Large intestine (tissue), 3 donors: ENCODE measurements around the gene TMEM176A. TPM values are rescaled to one million over a fixed set of nuclear protein-coding genes. Genes with fewer than 3 reads are reported as not detected.

ENCODE experiments used
- DNase-seq, 2 donors: peaks; one replicate each; pipeline versions ENCODE4 v3.0.0 to v3.0.0-alpha.2; 2013
- H3K27ac ChIP-seq: one replicate; pipeline ENCODE4 v1.5.1; 2013; ENCODE audit warnings: low read length
- H3K27me3 ChIP-seq: 2 replicates; pipeline ENCODE4 v1.6.1; 2013; ENCODE audit warnings: low read length; ENCODE audit not compliant: control insufficient read depth, insufficient read depth
- H3K36me3 ChIP-seq: 2 replicates; pipeline ENCODE4 v1.6.1; 2013; ENCODE audit warnings: low read length; ENCODE audit not compliant: control insufficient read depth, insufficient read depth
- H3K4me1 ChIP-seq: one replicate; pipeline ENCODE4 v1.6.1; 2013; ENCODE audit warnings: low read length; ENCODE audit not compliant: control insufficient read depth, insufficient read depth
- H3K4me3 ChIP-seq: one replicate; pipeline ENCODE4 v1.5.1; 2013; ENCODE audit warnings: low read length
- H3K9me3 ChIP-seq: one replicate; pipeline ENCODE4 v1.6.1; 2013; ENCODE audit warnings: mild to moderate bottlenecking, low read depth, low read length, moderate library complexity; ENCODE audit not compliant: control insufficient read depth
- WGBS: methylation state at CpG from one replicate; pipeline ENCODE4 v1.1.5; 2013; ENCODE audit warnings: low lambda C conversion rate; ENCODE audit not compliant: insufficient coverage; 5-methylcytosine and 5-hydroxymethylcytosine counted together
- polyA plus RNA-seq: library from polyadenylated mRNA; unstranded; fragments of 120-200 nt; gene quantifications from one replicate; pipeline ENCODE4 v1.2.1, GENCODE V29; 2013

TMEM176A gene
- polyA plus RNA-seq, 1 donor: 300 TPM

DNA sequence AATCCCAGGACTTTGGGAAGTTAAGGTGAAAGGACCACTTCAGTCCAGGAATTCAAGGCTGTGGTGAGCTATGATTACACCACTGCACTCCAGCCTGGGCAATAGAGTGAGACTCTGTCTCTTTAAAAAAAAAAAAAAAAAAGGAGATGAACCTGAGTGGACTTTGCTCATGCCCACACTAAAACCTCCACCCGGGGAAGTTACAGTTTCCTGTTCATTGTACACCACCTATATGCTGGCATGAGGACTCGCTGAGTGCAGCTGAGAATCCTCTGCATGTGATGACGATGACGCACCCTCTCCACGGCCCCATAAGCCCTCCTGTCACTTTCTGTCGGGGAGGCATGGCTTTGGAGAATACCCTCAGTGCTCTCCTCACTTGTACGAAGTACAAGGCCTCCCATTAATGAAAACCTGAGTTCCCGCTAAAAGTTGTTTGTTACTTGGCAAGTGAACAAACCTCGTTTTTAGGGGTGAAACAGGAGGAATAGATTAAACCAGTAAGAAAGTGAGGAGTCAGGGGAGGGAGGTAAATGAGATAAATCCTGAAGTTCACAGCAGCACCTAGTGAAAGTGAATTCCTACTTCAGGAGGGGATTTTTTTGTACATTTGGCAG lies 16.3 kb upstream of the TMEM176A start:
- DNase-seq: peak; percentile 90 to 95
- peaks cover 30% of the 10 kb centered on the region for H3K4me1 ChIP-seq

DNA sequence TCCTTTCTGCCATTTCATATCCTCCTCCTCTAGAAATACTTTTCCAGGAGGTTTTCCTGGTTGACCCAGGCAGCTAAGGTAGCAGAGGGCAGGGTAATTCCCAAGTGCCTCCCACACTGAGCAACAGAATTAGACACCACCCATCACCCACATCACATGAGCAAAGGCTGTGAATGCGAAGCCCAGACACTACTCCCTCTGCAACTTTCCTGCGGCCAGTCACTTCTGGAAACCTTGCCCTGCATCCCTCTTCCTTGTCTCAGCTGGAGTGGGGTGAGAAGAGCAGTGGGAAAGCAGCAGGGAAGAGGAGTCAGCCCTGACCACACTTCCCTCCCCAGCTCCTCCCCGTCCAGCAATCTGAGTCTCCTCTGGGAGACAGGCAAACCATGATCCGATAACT lies 15.6 kb upstream of the TMEM176A start:
- no peak overlapping the region for H3K4me3 ChIP-seq
- peaks cover 30% of the 10 kb centered on the region for H3K4me1 ChIP-seq
- H3K27ac ChIP-seq: peak overlapping the region; percentile 83
- H3K27me3 ChIP-seq: no peaks in the 10 kb centered on the region
- WGBS: no CpG with 5 or more reads among the region's 4 CpGs
- DNase-seq: peak; percentile 57 to 81
- peaks cover 11% of the 10 kb centered on the region for H3K36me3 ChIP-seq
- H3K9me3 ChIP-seq: no peaks in the 10 kb centered on the region

More for the DNA sequence above, 16.3 kb upstream of the TMEM176A start:
- no peaks in the 10 kb centered on the region for H3K27me3 ChIP-seq
- 8% methylated on average over 2 of the region's 9 CpGs for WGBS
- peak overlapping the region; percentile 83 for H3K27ac ChIP-seq
- no peak overlapping the region for H3K4me3 ChIP-seq
- no peaks in the 10 kb centered on the region for H3K9me3 ChIP-seq
- peaks cover 5% of the 10 kb centered on the region for H3K36me3 ChIP-seq

DNA sequence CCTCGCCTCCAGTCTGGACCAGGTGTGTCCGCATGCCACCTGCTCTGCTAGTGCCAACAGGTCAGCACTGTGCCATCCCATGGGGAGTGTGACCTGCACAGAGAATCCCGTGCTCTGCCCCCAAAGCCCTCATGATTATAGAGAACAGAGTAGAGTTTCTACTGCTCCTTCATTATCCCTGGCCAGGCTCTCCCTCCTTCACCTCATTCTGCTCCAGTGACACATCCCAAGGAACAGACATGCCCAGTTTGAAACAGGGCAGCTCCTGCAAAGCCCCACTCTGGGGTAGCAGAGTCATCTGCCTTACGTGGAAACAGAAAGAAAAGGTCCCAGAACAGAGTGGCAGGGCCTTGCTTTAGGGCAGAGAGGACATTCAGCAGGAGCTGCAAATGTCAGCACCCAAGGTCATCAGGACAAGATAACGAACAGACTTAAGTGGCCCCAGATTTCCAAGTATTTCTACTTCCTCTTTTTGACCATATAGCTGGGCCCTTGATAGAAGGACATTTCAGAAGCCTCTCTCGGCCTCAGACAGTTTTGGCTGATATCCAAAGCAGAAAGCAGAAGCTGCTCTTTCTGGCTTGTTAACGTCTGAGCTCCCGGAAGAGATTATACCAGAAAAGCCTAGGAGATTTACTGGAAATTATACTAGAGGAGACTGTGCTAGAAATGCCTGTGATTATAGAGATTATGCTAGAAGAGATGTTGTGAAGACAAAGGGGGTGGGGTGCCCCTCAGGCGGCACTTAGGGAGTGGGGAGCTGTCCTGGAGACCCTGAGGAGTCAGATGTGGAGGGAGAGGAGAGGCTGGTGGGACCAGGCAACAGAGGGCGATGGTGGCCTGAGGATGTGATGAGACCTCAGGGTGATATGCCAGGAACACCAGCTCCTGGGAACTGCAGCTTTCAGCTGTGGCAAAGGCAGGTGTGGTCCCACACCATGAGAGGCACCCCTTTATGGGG lies 13.0 kb upstream of the TMEM176A start:
- Histone ChIP-seq H3K4me1 (peaks cover 30% of the 10 kb centered on the region), H3K27ac (peak overlapping the region; percentile 42), H3K9me3 (no peaks in the 10 kb centered on the region), H3K4me3 (no peak overlapping the region), H3K36me3 (peaks cover 34% of the 10 kb centered on the region), H3K27me3 (no peaks in the 10 kb centered on the region)
- whole genome bisulfite sequencing: no CpG with 5 or more reads among the region's 10 CpGs
- DNase-seq: peak in 1 of 2 donors; percentile 53

DNA sequence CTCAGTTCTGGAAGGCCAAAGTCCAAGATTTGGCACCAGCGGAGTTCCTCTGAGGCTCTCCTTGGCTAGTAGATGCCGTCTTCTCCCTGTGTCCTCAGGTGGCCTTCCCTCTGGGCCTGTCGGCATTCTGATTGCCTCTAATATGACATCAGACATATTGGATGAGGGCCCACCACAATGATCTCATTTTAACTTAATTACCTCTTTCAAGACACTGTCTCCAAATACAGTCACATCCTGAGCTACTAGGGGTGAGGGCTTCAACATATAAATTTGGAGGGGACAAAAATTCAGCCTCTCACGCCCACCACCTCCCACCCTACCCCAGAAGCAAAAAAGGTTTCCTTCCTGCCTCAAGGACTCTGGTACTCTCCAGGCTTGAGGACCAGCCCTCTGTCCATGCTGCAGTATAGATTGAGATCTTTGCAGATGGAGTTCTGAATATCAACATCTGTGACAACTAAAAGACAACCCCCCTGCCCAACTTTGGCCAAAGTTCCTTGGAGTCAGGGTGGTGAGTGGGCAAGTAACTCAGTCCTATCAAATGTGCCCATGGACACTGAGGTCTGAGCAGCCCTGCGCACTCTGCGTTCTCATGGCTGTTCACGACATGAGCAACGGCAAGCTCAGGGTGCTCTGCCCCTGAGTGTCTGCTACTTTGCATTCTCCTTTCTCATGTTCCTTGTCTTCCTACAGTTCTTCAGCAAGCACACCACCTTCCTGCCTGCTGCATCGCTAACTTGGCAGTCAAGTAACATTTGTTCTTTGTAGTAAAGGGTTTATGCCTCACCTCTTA lies 11.9 kb upstream of the TMEM176A start:
- Histone ChIP-seq H3K4me3 (no peak overlapping the region), H3K36me3 (peaks cover 45% of the 10 kb centered on the region), H3K27me3 (no peaks in the 10 kb centered on the region), H3K27ac (peak overlapping the region; percentile 42), H3K4me1 (peaks cover 29% of the 10 kb centered on the region), H3K9me3 (no peaks in the 10 kb centered on the region)
- WGBS: no CpG with 5 or more reads among the region's 9 CpGs
- peak in 1 of 2 donors; percentile 37 for DNase-seq

DNA sequence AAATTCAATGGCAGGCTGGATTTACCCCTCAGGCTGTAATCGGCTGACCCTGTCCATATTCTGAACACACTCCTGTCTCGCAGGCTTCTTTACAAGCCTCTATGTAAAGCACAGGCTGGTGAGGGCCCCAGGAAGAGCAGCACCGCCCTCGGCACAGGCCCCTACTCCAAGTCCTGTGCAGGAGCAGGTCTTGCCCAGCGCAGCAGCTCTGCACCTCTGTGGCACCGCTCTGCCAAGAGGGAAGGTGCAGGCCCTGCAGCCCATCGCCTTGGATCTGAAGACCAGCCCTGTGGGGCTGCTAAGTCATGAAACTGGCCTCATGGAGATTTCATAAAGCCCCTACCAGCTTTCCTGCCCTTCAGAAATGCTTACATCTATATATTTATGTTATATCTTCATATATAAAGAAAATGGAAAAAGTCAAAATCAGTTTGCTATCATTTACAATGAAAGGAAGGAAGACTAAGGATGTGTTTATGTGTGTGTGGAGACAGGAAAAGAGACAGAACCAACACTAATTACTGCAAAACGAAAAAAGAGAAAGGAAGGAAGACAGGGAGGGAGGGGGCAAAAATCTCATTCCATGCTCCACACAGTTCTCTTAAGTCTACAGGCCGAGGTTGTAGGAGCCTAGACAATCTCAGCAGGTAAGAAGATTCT lies 10.0 kb upstream of the TMEM176A start:
- no peak for DNase-seq
- H3K4me3 ChIP-seq: no peak overlapping the region
- peaks cover 26% of the 10 kb centered on the region for H3K4me1 ChIP-seq
- H3K27me3 ChIP-seq: no peaks in the 10 kb centered on the region
- no peak overlapping the region for H3K27ac ChIP-seq
- no peaks in the 10 kb centered on the region for H3K9me3 ChIP-seq
- 69% methylated on average over 2 of the region's 9 CpGs for WGBS
- peaks cover 61% of the 10 kb centered on the region for H3K36me3 ChIP-seq

DNA sequence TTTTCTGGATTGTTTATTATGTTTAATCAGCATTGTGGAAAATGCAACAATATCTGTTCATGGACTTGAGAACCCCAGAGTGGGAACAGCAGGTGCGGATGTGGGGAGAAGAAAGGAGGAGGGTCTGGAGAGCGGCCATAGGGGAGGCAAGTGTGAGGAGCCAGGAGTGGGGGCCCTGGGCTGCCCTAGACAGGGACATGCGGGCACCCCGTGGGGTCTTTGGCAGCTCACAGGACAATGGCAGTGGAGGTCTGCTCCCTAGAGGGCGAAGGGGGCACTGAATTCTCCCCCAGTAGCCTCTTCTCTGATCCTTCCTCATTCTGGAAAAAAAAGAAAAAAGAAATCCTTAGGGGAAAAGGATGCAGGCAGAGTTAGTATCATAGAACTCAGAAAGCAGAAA lies 9.3 kb upstream of the TMEM176A start:
- H3K9me3 ChIP-seq: no peaks in the 10 kb centered on the region
- H3K36me3 ChIP-seq: peaks cover 68% of the 10 kb centered on the region
- no peak overlapping the region for H3K4me3 ChIP-seq
- DNase-seq: no peak
- peaks cover 26% of the 10 kb centered on the region for H3K4me1 ChIP-seq
- WGBS: no CpG with 5 or more reads among the region's 5 CpGs
- H3K27me3 ChIP-seq: no peaks in the 10 kb centered on the region
- H3K27ac ChIP-seq: no peak overlapping the region

DNA sequence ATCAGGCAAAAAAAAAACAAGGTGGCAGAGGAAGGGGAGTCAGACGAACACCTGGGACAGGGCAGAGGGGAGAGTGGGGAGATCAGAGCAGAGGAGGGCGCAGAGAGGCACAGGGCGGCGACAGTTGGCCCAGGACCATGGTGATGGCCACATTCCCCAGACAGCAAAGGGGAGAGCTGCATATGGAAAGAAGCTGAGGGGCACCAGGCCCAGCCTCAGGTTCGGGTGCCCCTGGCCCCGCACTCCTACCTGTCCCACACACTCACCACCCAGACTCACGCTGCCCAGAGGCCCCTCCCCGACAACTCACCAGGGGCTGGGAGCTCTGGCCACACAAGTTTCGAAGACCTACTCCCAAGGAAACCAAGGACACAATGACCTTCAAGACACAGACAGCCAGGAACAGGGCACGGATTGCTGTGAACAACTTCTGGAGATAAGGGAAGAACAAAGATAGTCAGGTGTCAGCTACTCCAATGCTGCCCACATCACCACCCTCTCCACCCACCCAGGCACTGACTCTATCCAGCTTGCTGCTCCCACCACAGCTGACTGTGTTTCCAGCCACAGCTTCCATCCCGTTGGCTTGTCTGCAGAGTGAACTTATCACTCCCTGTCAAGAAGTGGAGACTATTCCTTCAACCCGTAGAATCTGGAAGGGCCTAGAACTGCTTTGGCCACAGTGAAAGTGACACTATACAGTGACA lies 8.7 kb upstream of the TMEM176A start:
- Histone ChIP-seq H3K27ac (no peak overlapping the region), H3K4me1 (peaks cover 26% of the 10 kb centered on the region), H3K4me3 (no peak overlapping the region), H3K27me3 (no peaks in the 10 kb centered on the region), H3K9me3 (no peaks in the 10 kb centered on the region), H3K36me3 (peaks cover 69% of the 10 kb centered on the region)
- WGBS: 100% methylated on average over 1 of the region's 12 CpGs
- DNase-seq: no peak

DNA sequence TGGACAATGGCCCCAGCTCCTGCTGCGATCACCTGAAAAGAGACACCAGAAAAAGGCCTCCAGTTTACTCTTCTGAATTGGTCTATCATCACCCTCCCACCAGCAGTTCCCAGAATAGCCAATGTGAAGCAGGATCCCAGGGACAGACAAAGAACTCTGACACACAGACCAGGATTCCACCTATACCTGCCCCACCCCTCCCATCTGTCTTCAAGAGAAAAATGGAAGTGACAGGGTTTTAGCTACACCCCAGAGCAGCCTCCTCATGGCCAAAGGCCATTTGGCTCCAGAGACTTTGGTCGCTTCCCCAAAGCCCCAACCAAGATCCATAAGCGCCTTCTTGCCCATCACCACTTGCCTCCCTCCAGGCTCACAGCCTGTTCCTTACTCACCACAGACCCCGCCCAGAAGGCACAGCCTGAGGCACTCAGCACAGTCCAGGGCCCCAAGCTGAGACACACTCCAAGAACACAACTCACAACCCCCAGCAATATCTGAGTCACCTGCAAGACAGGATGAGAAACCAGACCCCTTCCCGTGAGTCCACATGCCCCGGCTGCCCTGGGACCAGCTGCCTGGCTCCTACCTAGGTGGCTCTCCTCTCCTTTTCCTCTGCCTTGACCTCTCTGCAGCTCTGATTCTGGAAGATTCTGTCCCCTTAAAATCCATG lies 6.9 kb upstream of the TMEM176A start:
- Histone ChIP-seq H3K4me1 (peaks cover 12% of the 10 kb centered on the region), H3K9me3 (no peaks in the 10 kb centered on the region), H3K27me3 (no peaks in the 10 kb centered on the region), H3K4me3 (no peak overlapping the region), H3K36me3 (peaks cover 68% of the 10 kb centered on the region), H3K27ac (no peak overlapping the region)
- no CpG with 5 or more reads among the region's 6 CpGs for WGBS
- DNase-seq: no peak

DNA sequence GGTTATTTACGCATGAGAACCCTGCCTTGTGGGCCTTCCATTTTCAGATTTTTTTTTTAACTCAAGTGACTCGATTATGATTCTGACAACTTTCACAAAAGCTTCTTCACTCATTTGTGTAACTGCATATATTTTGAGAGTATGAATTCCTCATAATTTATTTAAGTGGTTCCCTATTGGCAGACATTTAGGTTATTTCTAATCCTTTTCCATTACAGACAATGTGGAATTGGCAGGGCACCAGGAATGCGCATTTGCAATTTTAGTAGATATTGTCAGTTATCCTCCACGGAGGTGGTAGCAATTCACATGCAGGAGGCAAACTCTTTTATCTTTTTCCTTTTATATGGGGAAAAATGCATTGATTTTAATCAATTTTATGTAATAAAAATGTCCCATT lies 2.9 kb upstream of the TMEM176A start:
- Histone ChIP-seq H3K9me3 (no peaks in the 10 kb centered on the region), H3K27ac (no peak overlapping the region), H3K36me3 (peaks cover 41% of the 10 kb centered on the region), H3K27me3 (peaks cover 5% of the 10 kb centered on the region), H3K4me1 (peaks cover 28% of the 10 kb centered on the region), H3K4me3 (no peak overlapping the region)
- WGBS: 71% methylated on average over 2 of the region's 4 CpGs
- no peak for DNase-seq
